NCI-H1694 (cell line): ENCODE data around the gene PRSS1.
A peak's percentile ranks its signal among the peaks of the same experiment; 100 is the strongest.
"Not testable (repeated sequence)": the region's sequence is repeated elsewhere in the genome, so short reads cannot be mapped to it uniquely, and the experiment has no call there.

Experiments used
- DNase-seq: peaks from one replicate; lab custom pipeline; 2025; lab: John Stamatoyannopoulos, UW

Gene PRSS1

DNA sequence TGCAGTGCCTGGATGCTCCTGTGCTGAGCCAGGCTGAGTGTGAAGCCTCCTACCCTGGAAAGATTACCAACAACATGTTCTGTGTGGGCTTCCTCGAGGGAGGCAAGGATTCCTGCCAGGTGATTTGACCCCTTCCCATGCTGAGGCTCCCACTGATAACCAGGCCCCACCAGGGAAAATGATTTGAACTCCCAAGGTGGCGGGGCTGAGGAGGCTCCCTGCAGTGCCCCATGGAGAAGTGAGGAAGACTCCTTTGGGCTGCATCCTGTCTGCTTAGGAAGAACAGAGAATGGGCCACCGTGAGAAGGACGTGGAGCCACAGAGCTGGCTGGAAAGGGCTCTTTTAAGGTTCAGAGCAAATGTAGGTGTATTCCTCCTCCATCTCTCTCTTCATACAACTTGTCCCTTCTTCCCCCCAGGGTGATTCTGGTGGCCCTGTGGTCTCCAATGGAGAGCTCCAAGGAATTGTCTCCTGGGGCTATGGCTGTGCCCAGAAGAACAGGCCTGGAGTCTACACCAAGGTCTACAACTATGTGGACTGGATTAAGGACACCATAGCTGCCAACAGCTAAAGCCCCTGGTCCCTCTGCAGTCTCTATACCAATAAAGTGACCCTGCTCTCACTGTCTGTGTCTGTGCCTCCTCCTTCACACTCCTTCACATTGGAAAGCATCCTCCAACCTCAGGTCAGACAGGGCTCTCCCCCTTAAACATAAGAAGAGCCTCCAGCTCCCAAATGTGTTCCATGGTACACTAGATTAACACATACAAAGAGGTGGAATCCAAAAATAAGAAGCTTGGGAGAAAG lies 24.9 kb downstream of the PRSS1 start:
- DNase-seq = no peak

DNA sequence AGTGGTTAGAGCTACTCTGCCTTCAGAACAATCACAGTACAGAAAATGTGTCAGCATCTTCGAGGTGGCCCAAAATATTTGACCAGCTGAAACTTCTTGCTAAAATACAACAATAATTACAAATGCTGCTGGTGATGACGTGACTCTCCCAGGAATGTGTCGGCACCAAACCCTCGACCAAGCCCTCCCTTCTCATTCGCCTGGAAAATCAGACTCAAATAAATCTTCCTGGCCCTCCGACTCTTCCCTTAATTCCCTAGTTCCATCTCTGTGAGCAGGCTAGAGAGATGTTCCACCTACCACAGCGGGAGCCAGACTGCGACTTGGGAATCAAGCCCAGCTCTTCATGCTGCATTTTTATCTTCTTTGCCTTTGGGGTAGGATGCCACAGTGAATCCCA lies 25.6 kb downstream of the PRSS1 start:
- no peak for DNase-seq

DNA sequence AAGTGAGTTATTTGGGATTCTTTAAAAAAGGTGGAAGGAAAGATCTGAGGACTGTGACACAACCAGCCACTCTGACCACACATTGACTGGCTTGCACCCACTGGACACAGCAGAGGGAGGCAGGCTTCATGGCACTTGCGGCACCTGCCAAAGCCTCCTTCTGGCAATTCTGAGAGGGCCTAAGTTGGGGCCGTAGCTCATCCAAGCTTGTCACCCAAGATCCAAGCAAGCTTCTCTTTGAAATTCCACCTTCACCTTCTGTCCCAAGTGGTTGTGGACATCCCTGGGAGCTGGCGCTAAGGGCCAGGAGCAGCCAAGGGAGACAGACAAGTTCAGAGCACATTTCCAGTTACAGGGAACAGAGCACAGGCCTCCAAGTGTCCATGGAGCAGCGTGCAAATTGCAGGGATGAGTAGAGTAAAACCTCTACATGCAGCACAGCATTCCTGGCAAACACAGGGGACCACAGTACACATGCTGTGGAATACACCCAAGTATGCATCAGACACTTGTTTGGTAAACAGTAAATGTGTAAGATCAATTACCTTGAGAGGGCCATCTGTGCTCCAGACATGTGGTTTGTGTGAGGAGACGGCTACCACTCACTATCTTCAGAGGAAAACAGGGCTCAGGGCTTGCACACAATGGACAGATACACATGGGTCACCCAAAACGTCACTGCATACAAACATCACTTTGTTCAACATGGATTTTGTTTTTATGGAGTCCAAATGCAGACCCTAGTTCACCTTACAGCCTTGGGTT lies 26.3 kb downstream of the PRSS1 start:
- DNase-seq = not testable (repeated sequence)

DNA sequence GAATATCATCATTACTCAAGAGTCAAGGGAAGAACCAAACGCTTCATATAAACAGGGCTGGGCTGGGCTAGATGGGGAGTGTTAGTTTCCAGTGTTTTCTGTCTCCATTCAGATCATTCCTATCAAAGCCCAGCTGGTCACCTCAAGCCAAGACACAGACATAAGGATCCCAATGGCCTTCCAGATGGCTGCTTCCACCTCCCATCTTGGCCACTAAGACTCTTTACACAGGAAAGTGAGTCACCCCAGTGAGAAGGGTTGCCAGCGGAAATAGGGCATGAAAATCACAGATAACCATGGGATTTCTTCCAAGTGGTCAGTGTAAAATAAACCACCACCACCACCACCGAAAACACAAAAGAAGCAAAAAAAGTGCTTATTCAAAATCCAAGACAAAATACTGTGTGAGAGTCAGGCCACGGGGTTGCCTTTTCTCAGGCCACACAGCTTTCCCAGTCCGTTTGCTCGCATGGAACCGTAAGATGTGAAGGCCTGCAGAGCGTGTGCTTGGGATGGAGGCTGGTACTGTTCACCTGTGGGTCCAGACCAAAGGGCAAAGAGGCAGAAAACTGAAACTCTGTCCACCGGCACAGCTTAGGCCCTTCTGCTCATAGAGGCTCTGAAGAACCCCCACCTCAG lies 27.1 kb downstream of the PRSS1 start:
- DNase-seq = no peak

DNA sequence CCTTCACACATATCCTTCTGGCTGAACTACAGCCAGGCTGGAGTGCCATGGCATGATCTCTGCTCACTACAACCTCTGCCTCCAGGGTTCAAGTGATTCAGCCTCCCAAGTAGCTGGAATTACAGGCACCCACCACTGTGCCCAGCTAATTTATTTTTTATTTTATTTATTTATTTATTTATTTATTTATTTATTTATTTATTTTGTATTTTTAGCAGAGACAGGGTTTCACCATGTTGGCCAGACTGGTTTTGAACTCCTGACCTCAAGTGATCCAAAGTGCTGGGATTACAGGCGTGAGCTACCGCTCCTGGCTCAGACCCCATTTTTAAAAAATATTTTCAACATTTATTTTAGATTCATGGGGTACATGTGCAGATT lies 27.6 kb downstream of the PRSS1 start:
- not testable (repeated sequence) for DNase-seq

DNA sequence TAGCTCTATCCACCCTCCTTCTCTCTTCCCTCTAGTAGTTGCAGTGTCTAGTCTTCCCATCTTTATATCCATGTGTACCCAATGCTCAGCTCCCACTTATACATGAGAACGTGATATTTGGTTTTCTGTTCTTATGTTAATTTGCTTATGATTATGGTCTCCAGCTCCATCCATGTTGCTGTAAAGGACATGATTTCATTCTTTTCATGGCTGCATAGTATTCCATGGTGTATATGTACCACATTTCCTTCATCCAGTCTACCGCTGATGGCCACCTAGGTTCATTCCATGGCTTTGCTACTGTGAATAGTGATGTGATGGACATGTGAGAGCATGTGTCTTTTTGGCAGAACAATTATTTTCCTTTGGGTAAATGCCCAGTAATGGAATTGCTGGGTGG lies 28.0 kb downstream of the PRSS1 start:
- no peak for DNase-seq

DNA sequence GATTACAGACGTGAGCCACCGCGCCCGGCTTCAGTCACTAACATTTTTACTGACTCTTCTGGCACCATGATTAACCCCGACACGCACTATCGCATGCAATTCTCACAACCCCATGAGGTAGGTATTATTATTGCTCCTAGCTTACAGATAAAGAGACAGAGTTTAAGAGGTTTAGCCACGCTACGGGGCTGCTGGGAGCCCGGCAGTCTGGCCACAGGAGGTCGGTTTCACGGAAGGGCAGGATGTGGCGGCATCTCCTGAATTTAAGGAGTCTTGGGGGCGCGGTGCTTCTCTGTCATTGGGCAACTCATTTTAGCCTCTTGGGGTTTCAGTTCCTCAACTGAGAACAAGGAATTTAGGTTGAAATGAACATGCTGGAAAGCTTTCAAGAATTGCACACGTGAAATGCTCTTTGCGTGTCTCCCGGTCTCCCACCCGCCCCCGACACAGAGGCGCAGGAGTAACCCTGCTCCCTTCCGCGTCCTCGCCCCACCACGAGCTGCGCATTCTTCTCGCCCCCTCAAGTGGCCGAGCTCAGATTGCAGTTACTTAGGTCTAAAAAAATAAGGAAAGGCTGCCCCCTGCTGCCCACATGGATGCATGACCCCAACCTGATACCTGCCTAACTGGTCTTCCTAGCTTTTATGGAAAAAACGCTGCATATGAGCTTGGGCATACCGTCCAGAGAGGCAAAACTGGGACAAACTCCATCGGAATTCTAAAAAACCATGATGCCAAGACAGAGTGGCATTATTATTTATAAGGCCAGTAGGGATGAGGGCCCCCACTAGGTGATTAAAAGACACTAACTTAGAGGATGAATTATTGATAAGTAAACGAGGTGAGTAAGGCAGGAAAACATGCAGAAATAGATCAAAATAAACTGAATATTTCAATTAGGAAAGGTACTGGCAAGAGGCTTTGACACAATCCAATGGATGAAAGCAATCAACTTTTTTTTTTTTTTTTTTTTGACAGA lies 33.9 kb downstream of the PRSS1 start:
- peak; percentile 87 for DNase-seq

DNA sequence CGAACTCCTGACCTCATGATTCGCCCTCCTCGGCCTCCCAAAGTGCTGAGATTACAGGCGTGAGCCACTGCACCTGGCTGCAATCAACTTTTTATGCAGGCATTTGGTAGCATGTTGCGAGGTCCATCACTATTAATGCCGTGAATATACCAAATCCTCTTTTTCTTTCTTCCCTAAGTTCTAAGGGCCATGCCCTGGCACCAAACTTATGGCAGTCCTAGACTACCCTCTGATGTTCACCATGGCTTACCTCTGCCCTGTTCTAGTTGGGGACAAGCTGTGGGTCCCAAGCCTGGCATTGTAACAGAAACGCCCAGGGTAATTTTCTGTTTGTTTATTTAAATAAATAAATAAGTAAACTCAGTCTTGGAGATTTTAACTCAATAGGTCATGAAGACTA lies 34.8 kb downstream of the PRSS1 start:
- no peak for DNase-seq

DNA sequence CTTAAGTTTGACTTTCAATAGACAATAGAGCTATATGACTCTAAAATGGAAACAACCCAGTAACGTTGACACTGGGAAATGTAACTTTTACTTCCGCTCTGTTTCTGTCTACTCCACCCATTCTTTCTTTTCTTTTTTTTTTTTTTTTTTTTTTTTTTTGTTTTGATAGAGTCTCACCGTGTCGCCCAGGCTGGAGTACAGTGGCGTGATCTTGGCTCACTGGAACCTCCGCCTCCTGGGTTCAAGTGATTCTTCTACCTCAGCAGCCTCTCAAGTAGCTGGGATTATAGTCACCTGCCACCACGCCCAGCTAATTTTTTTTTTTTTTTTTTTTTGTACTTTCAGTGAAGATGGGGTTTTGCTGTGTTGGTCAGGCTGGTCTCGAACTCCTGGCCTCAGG lies 35.4 kb downstream of the PRSS1 start:
- no peak for DNase-seq

DNA sequence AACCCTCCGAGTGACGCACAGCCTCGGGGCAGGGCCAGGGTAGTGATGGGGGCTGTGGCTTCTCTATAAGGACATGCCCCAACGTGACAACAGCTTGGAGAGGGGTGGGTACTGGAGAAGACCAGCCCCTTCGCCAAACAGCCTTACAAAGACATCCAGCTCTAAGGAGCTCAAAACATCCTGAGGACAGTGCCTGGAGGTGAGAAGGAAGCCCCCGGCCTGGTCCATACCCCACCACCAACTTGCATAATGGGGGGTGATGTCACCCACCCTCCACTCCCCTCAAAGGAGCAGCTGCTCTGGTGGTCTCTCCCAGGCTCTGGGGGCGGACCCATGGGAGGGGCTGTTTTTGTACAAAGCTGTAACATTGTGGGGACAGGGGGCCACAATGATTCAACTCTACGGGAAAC lies 36.6 kb downstream of the PRSS1 start:
- DNase-seq = no peak

DNA sequence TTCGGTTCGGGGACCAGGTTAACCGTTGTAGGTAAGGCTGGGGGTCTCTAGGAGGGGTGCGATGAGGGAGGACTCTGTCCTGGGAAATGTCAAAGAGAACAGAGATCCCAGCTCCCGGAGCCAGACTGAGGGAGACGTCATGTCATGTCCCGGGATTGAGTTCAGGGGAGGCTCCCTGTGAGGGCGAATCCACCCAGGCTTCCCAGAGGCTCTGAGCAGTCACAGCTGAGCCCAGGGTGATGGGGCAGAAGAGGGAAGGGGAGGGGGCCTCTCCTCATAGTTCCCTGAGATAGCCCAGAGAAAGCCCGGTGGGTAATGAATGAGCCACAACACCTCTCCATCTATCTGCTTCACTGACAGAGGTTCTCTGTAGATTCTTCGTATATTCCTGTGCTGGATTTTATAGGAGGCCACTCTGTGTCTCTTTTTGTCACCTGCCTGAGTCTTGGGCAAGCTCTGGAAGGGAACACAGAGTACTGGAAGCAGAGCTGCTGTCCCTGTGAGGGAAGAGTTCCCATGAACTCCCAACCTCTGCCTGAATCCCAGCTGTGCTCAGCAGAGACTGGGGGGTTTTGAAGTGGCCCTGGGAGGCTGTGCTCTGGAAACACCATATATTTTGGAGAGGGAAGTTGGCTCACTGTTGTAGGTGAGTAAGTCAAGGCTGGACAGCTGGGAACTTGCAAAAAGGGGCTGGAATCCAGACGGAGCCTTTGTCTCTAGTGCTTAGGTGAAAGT lies 37.9 kb downstream of the PRSS1 start:
- no peak for DNase-seq

DNA sequence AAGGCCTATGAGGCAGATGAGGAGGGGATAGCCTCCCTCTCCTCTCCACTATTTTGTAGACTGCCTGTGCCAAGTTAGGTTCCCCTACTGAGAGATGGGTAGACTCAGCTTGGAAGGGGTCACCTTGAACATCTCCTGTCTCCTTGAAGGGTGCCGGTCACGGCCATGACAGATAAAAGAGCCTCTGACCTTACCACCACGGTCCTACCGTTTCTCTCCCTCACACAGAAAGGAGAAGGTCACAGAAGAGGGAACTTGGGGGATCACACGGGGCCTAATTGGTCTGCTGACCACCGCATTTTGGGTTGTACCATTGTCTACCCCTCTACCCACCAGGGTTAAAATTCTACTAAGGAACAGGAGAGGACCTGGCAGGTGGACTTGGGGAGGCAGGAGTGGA lies 38.5 kb downstream of the PRSS1 start:
- no peak for DNase-seq

DNA sequence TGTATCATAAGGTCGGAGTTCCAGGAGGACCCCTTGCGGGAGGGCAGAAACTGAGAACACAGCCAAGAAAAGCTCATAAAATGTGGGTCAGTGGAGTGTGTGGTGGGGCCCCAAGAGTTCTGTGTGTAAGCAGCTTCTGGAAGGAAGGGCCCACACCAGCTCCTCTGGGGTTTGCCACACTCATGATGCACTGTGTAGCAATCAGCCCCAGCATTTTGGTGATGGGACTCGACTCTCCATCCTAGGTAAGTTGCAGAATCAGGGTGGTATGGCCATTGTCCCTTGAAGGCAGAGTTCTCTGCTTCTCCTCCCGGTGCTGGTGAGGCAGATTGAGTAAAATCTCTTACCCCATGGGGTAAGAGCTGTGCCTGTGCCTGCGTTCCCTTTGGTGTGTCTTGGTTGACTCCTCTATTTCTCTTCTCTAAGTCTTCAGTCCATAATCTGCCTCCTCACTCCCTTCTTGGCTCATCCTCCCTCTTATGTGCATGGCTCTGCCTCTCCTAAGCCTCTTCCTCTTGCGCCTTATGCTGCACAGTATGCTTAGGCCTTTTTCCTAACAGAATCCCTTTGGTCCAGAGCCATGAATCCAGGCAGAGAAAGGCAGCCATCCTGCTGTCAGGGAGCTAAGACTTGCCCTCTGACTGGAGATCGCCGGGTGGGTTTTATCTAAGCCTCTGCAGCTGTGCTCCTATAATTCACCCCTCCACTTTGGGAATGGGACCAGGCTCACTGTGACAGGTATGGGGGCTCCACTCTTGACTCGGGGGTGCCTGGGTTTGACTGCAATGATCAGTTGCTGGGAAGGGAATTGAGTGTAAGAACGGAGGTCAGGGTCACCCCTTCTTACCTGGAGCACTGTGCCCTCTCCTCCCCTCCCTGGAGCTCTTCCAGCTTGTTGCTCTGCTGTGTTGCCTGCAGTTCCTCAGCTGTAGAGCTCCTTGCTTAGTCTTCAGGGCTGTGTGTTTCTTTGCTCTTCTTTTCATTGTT lies 39.3 kb downstream of the PRSS1 start:
- DNase-seq = no peak

DNA sequence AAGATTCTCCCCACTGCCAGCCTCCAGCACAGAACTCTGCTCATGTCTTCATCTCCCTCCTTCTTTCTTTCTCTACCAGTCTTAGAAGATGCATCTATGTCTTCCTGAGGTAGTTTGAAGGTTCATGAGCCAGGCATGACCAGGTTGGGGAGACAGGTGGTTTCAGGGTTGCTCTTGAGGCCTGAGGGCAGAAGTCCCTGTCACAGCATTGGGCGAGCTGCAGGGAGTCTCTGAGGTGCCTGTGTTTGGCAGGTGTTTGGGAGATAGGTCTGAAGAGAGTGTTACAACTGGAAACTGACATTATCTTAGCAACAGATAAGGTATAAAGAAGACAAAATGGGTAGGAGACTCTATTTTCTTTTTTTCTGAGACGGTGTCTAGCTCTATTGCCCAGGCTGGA lies 40.2 kb downstream of the PRSS1 start:
- no peak for DNase-seq

DNA sequence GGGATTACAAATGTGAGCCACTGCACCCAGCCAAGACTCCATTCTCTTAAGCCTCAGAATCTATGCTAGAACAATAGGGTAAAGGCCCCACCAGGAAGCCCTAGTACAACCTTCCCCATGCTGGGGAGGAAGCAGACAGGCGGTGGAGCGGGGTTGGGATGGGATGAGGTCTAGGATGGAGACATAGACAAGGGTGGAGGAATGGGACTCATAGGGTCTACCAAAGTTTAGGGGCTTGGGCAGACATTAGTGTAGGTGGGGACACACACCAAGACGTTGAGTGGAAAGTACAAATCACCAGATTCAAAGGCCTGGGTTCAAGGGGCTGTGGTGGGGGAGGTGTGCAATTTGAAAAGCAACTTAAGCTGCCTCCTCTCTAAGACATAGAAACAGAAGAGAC lies 40.8 kb downstream of the PRSS1 start:
- no peak for DNase-seq

DNA sequence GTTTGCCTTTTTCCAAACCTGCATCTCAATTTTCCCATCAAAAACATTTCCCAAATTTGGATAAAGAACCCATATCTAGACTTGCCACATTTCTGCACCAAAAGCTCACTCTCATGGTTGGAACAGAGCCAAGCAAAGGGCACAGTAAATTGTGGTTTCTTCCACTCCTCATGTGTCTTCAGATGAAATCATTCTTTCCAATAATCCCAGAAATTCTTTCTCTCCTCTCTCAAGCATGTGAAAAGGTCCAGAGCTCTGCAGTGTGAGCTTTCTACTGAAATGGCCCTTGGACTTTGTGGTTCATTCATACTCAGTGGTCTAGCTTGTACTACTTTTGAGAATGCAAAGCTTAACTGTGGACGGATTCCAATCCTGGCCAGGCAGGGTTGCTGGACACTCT lies 41.3 kb downstream of the PRSS1 start:
- no peak for DNase-seq

DNA sequence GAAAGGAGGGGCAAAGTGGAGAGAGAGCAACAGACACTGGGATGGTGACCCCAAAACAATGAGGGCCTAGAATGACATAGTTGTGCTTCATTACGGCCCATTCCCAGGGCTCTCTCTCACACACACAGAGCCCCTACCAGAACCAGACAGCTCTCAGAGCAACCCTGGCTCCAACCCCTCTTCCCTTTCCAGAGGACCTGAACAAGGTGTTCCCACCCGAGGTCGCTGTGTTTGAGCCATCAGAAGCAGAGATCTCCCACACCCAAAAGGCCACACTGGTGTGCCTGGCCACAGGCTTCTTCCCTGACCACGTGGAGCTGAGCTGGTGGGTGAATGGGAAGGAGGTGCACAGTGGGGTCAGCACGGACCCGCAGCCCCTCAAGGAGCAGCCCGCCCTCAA lies 42.2 kb downstream of the PRSS1 start:
- DNase-seq = no peak

DNA sequence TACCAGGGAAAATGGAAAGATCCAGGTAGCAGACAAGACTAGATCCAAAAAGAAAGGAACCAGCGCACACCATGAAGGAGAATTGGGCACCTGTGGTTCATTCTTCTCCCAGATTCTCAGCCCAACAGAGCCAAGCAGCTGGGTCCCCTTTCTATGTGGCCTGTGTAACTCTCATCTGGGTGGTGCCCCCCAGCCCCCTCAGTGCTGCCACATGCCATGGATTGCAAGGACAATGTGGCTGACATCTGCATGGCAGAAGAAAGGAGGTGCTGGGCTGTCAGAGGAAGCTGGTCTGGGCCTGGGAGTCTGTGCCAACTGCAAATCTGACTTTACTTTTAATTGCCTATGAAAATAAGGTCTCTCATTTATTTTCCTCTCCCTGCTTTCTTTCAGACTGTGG lies 42.9 kb downstream of the PRSS1 start:
- no peak for DNase-seq

DNA sequence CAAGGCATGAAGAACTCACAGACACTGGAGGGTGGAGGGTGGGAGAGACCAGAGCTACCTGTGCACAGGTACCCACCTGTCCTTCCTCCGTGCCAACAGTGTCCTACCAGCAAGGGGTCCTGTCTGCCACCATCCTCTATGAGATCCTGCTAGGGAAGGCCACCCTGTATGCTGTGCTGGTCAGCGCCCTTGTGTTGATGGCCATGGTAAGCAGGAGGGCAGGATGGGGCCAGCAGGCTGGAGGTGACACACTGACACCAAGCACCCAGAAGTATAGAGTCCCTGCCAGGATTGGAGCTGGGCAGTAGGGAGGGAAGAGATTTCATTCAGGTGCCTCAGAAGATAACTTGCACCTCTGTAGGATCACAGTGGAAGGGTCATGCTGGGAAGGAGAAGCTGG lies 43.3 kb downstream of the PRSS1 start:
- DNase-seq = no peak

DNA sequence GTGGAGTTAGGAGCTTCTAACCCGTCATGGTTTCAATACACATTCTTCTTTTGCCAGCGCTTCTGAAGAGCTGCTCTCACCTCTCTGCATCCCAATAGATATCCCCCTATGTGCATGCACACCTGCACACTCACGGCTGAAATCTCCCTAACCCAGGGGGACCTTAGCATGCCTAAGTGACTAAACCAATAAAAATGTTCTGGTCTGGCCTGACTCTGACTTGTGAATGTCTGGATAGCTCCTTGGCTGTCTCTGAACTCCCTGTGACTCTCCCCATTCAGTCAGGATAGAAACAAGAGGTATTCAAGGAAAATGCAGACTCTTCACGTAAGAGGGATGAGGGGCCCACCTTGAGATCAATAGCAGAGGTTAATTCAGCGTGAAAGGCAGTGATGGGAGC lies 43.9 kb downstream of the PRSS1 start:
- no peak for DNase-seq
